Prostate gland (tissue), 2 donors: ENCODE measurements around the gene ELAVL2.

Experiments
- CTCF ChIP-seq, 4 experiments: fragments of 200-600 bp in 2 of 4; fragments of 450-650 bp in 2 of 4; sonication (generic) in 2 of 4; IDR thresholded peaks; 1 replicate in 3 of 4; 2 replicates in 1 of 4; pipeline ENCODE4 v1.5.1; 2016 to 2019; ENCODE audit warnings: antibody characterized with exemption in 4 of 4, mild to moderate bottlenecking in 2 of 4, moderate library complexity in 2 of 4
- POLR2A ChIP-seq: fragments of 450-650 bp; IDR thresholded peaks from one replicate; pipeline ENCODE4 v1.6.1; 2016; ENCODE audit warnings: antibody characterized with exemption, mild to moderate bottlenecking

- TF ChIP-seq POLR2A (no peak), CTCF (IDR thresholded peaks at IDR 0.05) (no peak)
These were observed 30.0 kb upstream of the ELAVL2 start for GRCh38 chr9:23855873-23856604.
